NB4 (cell line): Measurements from ENCODE around the gene TRIM62.

Source experiments
- DNase-seq: peaks from one replicate; pipeline ENCODE4 v3.0.0; 2010; ENCODE audit warnings: low read depth
- H3K4me3 ChIP-seq: one replicate; pipeline ENCODE4 v1.5.1; 2011; ENCODE audit warnings: mild to moderate bottlenecking, low read depth, low read length, moderate library complexity
- CTCF ChIP-seq: IDR thresholded peaks from one replicate; pipeline ENCODE4 v1.5.1; 2012; ENCODE audit warnings: low read depth, low read length
- MAX ChIP-seq: IDR thresholded peaks from 2 replicates; pipeline ENCODE4 v1.6.1; 2011; ENCODE audit warnings: low read depth, low read length
- MYC ChIP-seq: IDR thresholded peaks from 2 replicates; pipeline ENCODE4 v1.6.1; 2011; ENCODE audit warnings: low read depth, low read length
- POLR2A ChIP-seq: IDR thresholded peaks from 2 replicates; pipeline ENCODE4 v1.6.1; 2011; ENCODE audit warnings: mild to moderate bottlenecking; ENCODE audit not compliant: insufficient read length; ENCODE audit errors: extremely low read depth

TRIM62 gene

GRCh38 chr1:33180226-33180910 is 1.5 kb downstream of the TRIM62 start:
- H3K4me3 ChIP-seq: no peak overlapping the region
- DNase-seq: no peak
- TF ChIP-seq POLR2A (no peak), MAX (no peak), CTCF (no peak), MYC (no peak)

- no peak overlapping the region for H3K4me3 ChIP-seq
- no peak for DNase-seq
- TF ChIP-seq MAX (no peak), POLR2A (no peak), MYC (no peak), CTCF (no peak)
Measured at GRCh38 chr1:33178836-33179439, 2.9 kb downstream of the TRIM62 start.

GRCh38 chr1:33177996-33178540 is 3.8 kb downstream of the TRIM62 start:
- H3K4me3 ChIP-seq: no peak overlapping the region
- TF ChIP-seq MYC (no peak), CTCF (no peak), POLR2A (no peak), MAX (no peak)
- no peak for DNase-seq

GRCh38 chr1:33176887-33177286 is 5.0 kb downstream of the TRIM62 start:
- DNase-seq: no peak
- H3K4me3 ChIP-seq: no peak overlapping the region
- TF ChIP-seq MAX: no peak
- TF ChIP-seq POLR2A: no peak
- no peak for TF ChIP-seq MYC
- TF ChIP-seq CTCF: no peak

- H3K4me3 ChIP-seq: no peak overlapping the region
- TF ChIP-seq CTCF (no peak), MYC (no peak)
- no peak for DNase-seq
Measured at GRCh38 chr1:33176362-33176850, 5.4 kb downstream of the TRIM62 start.

- H3K4me3 ChIP-seq: no peak overlapping the region
Measured at GRCh38 chr1:33175865-33176264, 6.0 kb downstream of the TRIM62 start.

More at GRCh38 chr1:33175865-33176264, 6.0 kb downstream of the TRIM62 start:
- TF ChIP-seq POLR2A (no peak), MAX (no peak)
- DNase-seq: no peak
